Hematopoietic multipotent progenitor cell treated with erythropoietin and hydrocortisone succinate and interleukin-3 and kit ligand, for 15 days (in vitro differentiated cells): ENCODE data around the gene DPM2.

Experiments used
- DNase-seq: peaks from one replicate; pipeline ENCODE4 v3.0.0-alpha.2; 2015; ENCODE audit warnings: low spot score

The DPM2 gene

DNA sequence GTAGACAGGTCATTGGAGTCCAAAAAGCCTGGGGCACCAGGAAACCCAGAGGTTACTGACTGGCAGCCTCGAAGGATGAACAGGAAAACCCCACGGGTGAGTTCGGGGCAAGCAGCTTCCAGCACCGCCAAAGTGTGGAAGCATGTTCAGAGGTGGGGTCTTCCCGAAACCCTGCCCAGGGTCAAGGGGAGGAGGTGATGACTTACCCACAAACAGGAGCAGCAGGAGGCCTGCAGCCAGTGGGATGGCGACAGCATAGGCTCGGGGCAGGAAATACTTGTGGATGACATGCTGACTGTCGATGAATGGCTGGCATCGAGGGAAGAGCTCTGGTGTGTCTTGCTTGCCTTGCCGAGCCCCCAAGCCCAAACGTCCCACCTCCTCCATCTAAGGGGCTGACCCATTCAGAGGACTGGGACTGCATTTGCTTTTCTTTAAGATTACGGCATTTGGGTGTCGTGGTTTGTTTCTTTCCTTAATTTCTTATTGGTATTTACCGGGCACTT, 1.3 kb downstream of the DPM2 start:
- peak; percentile 38 for DNase-seq

GRCh38 chr9:127935765-127936221, 1.9 kb downstream of the DPM2 start:
- DNase-seq = peak; percentile 93

DNA sequence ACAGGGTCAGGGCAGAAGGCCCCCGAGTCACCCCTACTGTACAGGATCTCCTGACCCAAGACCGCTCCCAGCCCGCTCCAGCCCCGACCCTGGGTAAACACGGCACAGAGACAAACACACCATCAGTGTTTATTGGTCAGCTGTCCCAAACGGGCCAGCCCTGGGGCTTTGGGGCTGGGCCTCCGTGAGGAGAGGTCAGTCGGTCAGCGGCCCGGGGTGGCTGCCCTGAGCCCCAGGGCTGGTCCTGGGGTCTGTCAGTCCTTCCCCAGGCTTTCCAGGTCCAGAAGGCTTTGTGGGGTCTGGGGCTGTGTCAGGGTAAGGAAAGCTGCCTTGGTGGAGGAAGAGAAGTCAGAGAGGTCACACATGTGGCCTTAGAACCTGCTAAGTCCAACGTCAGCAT, 2.7 kb downstream of the DPM2 start:
- no peak for DNase-seq

GRCh38 chr9:127934248-127934647, 3.4 kb downstream of the DPM2 start:
- DNase-seq = peak; percentile 20

DNA sequence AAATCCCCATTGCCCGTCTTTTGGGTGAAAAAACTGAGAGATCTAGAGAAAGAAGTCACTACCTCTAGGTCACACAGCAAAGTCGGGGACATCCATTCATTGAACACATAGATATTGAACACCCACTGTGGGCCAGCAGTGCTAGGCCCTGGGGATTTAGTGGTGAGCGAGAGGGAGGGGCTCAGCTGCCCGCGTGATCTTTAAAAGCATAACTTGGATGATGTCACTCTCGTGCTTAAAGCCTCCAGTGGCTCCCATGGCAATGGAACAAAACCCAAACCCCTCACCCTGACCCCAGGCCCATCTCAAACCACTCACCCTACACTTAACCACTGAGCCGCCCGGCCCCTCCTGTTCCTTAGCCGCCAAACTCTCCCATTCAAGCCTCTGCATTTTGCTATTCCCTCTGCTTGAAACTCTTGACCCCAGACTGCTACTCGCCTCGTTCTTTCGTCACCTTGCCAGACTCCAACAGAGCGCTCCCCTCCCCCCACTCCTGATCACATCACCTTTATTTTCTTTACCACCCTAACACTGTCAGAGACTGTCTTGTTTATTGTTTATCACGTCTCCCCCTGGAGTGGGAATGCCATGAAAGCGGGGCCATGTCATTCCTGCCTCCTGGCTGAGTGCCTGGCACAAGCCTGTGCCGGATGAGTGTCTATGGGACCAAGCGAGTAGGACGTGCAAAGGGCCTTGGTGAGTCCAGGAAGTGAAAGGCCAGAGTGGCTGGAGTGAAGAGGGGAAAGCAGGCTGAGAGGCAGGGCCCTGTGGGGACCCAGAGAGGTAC, 6.4 kb downstream of the DPM2 start:
- peak; percentile 16 for DNase-seq

GRCh38 chr9:127930231-127931091, 7.2 kb downstream of the DPM2 start, which contains the start of gene PIP5KL1:
PIP5KL1 (minus strand) TSS chr9:127930777; CDS start chr9:127930752, 25 bp downstream.
- DNase-seq = peak; percentile 80

GRCh38 chr9:127929625-127929979, 8.1 kb downstream of the DPM2 start:
- DNase-seq = no peak

DNA sequence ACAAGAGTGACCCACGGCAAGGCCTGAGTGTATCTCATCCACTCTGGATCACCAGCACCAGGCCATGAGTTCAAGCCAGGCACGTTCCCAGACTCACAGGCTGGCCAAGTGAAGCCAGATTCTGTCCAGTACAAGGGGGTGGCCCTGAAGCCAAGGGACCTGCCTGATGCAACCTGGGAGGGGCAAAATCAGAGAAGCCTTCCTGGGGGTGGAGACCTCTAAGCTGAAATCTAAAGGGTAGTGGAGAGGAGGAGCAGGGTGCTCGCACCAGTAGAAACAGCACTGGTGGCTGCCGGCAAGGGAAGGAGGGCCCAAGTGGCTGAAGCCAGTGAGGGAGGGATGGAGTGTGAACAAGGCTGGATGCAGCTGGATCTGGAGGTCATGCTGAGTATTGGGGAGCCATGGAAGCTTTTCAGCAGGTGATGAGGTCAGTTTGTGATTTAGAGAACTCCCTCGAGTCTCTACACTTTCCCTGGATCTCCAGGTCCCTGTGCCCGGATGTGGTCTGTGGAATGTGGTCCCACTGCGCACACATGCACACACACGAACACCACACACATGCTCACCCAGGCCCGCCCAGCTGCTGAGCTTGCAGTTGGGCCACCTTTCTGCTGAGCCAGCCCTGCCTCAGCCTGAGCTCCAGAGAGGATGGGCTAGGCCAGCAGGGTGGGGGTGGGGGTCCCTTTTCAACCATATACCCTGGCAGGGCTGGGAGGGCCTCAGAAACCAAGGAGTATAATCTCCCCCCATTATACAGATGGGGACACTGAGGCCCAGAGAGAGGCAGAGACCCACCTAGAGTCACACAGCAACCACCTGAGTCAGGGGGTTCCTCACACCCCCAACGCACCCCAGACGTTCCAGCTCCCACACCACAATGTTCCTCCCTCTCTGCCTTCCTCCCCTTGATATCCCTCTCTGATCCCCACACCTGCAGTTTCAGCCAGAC, 8.7 kb downstream of the DPM2 start:
- no peak for DNase-seq

- no peak for DNase-seq
These were observed 9.5 kb downstream of the DPM2 start for GRCh38 chr9:127927988-127928675.

DNA sequence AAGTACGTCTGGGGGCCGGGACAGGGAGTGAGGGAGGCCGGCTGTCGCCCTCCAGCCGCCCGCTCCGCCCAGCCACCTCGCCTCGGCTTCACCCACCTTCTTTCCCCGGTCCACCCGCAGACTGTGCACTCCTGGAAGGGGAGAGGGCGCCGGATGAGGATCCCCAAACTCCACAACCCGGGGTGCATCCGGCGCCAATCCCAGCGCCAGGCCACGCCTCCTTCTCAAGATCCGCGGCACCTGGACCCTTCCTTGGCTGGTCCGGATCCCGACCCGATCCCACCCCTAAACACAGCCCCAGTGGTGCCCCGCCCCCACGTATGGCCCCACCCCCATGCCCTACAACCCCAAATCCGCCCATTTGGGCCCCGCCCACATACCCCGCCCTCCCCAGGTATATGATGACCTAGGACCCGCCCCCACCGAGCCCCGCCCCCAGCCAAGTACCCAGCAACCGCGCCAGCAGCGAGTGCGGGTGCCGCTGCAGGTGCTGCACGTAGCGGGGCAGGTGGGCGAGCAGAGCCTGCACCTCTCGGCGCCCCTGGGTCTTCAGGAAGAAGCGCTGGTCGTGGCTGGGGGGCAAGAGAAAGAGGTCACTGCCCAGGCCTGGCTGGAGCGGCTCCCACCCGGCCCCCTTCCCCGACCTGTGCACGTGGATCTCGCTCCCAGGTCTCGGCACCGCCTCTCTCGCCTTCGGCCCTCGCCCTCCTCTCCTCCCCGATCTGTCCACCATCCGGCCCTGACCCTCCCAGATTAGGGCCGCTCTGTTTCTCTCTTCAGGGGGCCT, 10.3 kb downstream of the DPM2 start:
- peak; percentile 73 for DNase-seq

- DNase-seq = no peak
These were observed 10.8 kb downstream of the DPM2 start for GRCh38 chr9:127926906-127927200.

DNA sequence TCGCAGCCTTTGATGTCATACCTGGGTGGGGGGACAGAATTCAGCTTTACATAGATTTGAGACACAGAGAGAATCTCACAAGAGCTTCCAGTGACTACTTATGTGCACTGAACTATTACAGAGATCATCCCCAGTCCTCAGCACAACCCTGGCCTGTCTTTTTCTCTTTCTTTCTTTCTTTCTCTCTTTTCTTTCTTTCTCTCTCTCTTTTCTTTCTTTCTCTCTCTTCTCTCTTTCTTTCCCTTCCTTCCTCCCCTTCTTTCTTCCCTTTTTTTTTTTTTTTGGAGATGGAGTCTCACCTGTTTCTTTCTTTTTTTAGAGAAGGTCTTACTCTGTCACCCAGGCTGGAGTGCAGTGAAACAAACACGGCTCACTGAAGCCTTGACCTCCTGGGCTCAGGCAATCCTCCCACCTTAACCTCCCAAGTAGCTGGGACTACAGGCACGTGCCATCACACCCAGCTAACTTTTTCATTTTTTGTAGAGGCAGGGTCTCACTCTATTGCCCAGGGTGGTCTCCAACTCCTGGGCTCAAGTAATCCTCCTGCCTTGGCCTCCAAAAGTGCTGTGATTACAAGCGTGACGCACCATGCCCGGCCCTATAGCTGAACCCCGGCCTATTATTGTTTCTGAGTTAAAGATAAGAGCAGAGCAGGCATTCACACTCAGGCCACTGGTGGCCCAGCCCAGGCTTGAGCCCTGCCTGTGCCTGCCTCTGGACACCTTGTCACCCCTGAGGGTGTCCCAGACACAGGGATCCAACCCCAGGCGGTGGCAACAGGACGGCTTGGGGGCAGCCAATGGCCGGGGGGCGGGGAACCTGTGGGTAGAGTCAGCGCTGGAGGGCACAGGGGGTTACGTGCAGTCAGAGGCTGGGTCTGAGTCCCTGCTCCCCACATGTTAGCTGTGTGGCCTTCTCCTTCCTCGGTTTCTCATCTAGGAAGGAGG, 11.4 kb downstream of the DPM2 start:
- DNase-seq = no peak

- DNase-seq = no peak
These were observed 12.8 kb downstream of the DPM2 start for GRCh38 chr9:127924736-127925444.

DNA sequence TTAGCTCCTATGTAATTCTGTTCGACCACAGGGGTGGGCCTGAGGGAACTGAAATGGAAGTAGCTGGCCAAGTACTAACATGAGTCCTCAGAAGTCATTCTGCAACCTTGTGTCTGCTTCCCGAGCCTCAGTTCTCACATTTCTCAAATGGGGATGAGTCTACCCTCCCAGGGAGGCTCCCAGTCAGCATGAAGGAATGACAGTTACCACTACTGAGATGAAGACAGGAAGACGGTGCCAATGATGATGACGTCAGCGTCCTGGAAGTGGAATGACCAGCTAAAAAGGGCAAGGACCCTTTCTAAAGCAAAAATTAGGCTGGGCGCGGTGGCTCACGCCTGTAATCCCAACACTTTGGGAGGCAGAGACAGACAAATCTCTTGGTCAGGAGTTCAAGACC, 13.9 kb downstream of the DPM2 start:
- no peak for DNase-seq

- DNase-seq = no peak
These were observed 14.6 kb downstream of the DPM2 start for GRCh38 chr9:127923046-127923445.

DNA sequence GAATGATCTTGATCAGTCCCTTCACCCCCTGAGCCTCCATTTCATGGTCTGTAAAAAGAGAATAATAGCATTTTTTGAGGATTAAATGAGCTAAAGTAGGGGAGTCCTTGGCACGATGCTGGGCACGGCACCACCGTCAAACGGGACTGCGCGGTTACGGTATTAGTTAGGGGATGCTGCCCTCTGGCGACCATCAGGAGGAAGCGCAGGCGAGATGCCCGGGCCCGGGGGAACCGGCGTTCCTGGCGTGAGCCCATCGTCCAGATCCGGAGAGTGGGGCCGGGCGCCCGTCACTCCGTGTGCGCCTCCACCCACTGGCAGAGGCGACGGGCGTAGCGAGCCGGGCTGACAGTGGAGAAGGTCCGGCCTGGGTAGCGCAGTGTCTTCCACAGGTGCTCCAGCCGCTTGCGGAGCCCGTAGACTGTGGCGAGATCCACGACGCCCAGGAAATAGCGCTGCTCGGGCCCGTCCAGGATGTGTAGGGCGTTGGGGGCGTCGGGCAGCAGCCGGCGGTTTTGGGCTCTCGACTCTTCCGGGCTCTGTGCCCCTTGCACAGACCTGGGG, 16.0 kb downstream of the DPM2 start:
- peak; percentile 82 for DNase-seq

DNA sequence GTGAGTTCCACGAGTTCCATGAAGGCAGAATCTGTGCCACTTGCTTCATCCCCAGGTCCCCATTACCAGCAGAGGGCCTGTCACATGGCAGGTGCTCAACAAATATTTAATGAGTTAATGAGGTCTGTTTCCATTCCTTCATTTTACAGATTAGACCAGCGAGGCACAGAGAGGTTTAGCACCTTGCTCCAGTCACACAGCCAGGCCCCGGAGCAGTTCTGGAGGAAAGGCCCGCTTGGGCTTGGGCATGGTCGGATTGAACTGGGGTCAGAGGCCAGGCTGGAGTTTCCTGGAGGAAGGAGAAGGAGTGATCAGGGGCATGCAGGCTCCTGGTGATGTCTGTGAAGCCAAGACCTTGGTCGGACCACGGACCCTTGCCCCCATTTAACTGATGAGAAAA, 16.9 kb downstream of the DPM2 start:
- no peak for DNase-seq

DNA sequence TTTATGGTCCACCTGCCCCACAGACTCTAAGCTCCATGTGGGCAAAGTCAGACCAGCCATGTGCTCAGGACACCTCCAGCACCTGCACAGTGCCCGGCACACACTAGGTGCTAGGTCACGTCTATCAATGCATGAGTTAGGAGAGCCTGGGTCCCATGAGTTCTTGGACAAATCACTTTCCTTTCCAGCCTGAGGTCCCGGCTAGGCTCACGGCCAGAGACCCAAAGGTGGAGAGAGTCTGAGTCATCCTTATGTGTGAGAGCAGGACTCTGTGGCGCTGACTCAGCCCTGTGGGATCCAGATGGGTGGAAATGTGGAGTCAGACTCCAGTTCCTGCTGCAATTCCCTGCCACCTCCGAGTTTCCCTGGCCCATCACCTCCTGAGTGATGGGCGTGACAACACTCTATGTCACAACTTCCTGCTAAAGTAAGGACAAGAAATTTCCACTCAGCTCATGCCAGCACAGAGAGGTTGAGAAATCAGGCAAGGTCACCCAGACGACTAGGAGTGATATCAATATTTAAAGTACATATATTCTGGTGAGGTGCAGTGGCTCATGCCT, 18.3 kb downstream of the DPM2 start:
- DNase-seq = peak; percentile 52
